Activated T-helper 9 cell treated with anti-CD3 and anti-CD28 coated beads, Interleukin-2, amount 50 U/mL, for 16 hours (primary cell): ENCODE results near the gene DNHD1.

Experiments used
- DNase-seq: peaks from one replicate; pipeline ENCODE4 v3.0.0-alpha.2; 2020; ENCODE audit warnings: low read depth

DNHD1 gene

GRCh38 chr11:6497069-6497839, at the start of gene DNHD1:
Gene DNHD1, plus strand, starts transcription at chr11:6497280. Its CDS starts 936 bp downstream, at chr11:6498216.
- DNase-seq: no peak

GRCh38 chr11:6448574-6448973, 48.5 kb upstream of the DNHD1 start:
- DNase-seq: no peak

- no peak for DNase-seq
Observed at GRCh38 chr11:6452219-6452618, 44.9 kb upstream of the DNHD1 start.

GRCh38 chr11:6453152-6453551, 43.9 kb upstream of the DNHD1 start:
- DNase-seq: no peak

- no peak for DNase-seq
Observed at GRCh38 chr11:6455070-6455469, 42.0 kb upstream of the DNHD1 start.

- DNase-seq: no peak
Observed at GRCh38 chr11:6456361-6457073, 40.6 kb upstream of the DNHD1 start.

- no peak for DNase-seq
Observed at GRCh38 chr11:6457581-6458320, 39.3 kb upstream of the DNHD1 start.

- DNase-seq: no peak
Observed at GRCh38 chr11:6458352-6459098, 38.6 kb upstream of the DNHD1 start.

- no peak for DNase-seq
Observed at GRCh38 chr11:6459099-6459450, 38.0 kb upstream of the DNHD1 start.

- no peak for DNase-seq
Observed at GRCh38 chr11:6468712-6469495, 28.2 kb upstream of the DNHD1 start.

GRCh38 chr11:6469599-6469998, 27.5 kb upstream of the DNHD1 start:
- no peak for DNase-seq

GRCh38 chr11:6472934-6473333, 24.1 kb upstream of the DNHD1 start:
- DNase-seq: no peak

GRCh38 chr11:6473451-6474412, 23.3 kb upstream of the DNHD1 start, which contains the start of gene TRIM3:
Gene TRIM3, minus strand, starts transcription at chr11:6473941. Its CDS starts 8,246 bp downstream, at chr11:6465695.
- DNase-seq: peak; percentile 68

- no peak for DNase-seq
Observed at GRCh38 chr11:6474413-6474792, 22.7 kb upstream of the DNHD1 start.

- no peak for DNase-seq
Observed at GRCh38 chr11:6474806-6475500, 22.1 kb upstream of the DNHD1 start.

GRCh38 chr11:6475936-6476335, 21.1 kb upstream of the DNHD1 start:
- no peak for DNase-seq

- DNase-seq: no peak
Observed at GRCh38 chr11:6476571-6476970, 20.5 kb upstream of the DNHD1 start.

GRCh38 chr11:6480299-6480914, 16.7 kb upstream of the DNHD1 start:
- DNase-seq: no peak
